HG03378 (cell line): ENCODE data around the gene BHLHA9.

Experiments
- ATAC-seq: cut with Tn5 transposase; IDR thresholded peaks from one replicate; pipeline ENCODE4 v1.9.1; 2021; ENCODE audit warnings: mild to moderate bottlenecking, moderate library complexity; ENCODE audit not compliant: unreplicated experiment

The BHLHA9 gene

DNA sequence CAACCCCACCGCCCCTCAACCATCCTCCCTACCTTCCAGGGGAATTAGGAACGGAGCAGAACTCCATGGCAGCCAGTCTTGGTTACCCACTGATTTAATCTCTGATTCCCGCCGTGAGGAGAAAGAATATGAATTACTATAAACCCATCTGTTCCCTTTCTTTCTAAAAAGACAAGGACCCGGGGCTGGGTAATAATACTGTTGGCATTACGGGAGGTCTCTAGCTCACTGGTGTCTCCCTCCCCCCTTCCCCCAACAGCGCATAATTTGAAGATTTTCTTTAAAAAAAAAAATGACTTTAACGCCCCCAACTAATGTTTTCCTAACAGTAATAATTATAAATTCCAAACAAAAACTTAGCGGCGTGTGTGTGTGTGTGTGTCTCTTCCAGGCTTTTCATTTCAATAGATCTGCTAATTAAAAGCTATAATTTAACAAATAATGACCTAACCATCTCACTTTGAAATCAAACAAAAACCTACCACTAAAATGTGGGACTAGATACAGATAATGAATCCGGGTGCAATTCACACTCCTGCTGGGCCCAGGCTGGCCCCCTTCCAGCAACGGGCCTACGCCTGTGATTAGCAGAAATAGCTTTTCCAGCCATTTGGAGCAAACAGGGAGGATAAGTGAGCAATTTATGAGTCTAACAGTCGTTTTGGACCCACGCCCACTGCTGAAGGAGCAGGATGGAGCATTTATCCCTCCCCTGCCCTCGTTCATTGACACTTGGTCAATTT is 18.2 kb upstream of the BHLHA9 start:
- ATAC-seq, result no peak

DNA sequence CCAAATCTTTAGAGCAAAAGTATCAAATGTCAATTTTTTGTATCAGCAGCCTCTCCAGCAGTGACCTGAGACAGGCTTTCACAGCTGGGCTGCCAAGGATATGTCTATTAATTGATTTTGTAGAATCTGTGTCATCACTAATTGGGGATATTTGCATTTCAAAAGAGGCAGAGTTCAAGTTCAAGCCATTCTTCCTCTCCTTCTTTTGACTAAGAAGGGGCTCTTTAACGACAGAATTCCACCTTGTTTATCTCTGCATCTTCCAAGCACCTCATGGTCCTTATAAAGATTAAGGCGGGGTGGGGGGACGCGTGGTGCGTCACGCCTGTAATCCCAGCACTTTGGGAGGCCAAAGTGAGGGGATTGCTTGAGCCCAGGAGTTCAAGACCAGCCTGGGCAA is 15.2 kb upstream of the BHLHA9 start:
- ATAC-seq, result no peak

DNA sequence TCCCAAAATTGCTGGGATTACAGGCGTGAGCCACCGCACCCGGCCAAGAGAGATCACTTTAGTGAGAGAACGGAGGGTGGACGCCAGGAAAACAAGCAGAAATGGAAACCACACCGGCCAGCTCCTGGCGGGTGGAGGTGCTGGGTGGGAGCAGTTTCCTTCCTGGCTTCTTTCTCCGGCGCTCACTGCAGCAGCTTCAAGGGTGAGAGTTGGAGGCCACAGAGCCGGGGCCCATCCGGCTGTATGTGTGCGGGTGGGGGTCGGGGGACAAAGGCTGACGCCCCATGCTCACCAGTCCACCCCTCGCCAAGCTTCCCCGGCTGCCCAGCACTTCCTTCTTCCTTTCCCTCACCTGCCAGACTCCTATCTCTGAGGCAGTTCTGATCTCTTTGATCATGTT is 13.5 kb upstream of the BHLHA9 start:
- ATAC-seq, result no peak

DNA sequence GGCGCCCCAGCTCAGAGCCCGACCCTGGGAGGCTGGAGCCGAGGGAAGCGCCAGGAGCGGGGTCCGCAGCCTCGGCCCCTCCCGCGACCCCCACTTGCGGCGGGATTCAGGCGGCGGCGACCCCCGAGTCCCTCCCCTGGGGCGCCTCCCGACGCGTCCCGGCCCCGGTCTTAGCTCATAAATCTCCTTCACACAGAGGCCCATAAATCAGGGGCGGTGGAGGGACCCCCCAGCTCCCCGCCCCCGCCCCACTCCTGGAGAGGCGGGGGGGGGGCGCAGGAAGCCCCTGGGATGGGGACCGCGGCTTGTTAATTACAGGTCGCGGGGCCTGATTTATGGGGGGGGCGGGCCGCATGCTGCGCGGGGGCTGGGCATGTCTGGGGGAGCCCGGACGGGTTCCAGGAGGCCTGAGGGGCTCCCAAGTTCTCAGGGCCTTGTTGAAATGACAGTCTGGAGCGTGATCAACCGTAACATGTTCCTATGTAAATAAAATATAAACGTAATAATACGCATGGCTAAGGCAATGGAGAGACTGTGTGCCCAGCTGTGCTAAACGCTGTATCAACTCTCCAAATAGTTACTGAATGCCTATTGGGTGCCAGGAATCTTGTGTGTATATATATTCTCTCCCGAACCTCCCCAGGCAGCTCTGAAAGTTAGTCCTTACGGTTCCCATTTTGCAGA is 10.0 kb upstream of the BHLHA9 start:
- ATAC-seq, result no peak

DNA sequence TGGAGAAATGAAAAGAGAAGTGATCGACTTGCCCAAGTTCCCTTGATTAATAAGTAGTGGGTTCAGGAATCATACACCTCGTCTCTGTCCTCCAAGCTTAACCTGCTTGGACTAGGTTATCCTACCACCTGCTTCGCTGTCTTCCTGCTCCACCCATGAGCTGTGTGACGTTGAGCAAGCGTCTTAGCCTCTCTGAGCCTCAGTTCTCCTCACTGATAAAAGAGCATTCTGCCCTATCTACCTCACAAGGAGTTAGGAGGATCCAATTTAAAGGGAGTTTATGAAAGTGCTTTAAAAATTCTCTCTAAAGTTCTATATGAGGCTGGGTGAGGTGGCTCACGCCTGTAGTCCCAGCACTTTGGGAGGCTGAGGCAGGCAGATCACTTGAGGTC is 9.5 kb upstream of the BHLHA9 start:
- no peak for ATAC-seq

DNA sequence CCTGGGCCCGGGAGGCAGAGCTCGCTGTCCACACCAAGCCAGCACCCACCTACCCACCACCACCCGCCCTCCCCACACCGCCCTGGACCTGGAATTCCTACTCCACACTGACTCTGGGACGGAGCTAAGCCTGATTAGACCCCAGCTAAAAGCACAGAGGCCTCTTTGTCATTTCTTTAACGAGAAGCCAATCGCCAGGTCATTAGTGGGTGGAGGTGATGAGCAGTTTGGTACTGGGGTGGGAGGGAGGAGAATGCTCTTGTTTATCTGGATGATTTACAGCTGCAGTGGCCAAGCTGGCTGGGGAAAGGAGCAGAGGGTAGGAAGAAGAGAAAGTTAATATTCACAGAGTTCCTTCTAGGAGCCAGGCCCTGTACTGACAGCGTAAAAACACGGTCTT is 6.0 kb upstream of the BHLHA9 start:
- no peak for ATAC-seq

DNA sequence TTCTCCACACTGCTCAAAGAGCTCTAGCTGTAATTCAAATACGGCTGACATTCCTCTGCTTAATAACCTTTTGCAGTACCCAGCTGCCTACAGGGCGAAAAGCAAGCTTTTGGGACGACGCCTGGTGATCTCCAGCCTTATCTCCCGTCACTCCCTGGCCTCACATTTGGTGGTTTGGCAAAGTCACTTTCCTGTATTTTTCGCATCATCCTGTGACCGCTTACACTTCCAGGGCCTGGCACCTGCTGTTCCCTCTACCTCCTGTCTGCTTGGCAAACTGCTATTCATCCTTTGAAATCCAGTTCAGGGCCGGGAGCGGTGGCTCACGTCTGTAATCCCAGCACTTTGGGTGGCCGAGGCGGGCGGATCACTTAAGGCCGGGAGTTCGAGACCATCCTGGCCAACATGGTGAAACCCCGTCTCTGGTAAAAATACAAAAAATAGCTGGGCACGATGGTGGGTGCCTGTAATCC is 2.7 kb upstream of the BHLHA9 start:
- no peak for ATAC-seq

DNA sequence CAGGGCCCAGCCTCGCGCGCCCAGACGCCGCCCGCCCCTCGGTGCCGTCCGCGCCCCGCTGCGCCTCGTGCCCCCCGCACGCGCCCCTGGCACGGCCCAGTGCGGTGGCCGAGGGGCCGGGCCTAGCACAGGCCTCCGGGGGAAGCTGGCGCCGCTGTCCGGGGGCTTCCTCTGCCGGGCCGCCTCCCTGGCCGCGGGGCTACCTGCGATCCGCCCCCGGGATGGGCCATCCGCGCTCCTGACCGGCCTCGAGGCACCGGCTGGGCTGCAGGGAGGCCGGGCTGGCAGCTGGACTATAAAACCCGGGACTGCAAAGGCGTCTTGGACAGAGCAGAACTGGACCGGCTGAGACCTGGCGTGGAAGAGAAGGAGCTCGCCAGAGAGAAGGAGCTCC is 783 bp downstream of the BHLHA9 start:
- ATAC-seq, result no peak

DNA sequence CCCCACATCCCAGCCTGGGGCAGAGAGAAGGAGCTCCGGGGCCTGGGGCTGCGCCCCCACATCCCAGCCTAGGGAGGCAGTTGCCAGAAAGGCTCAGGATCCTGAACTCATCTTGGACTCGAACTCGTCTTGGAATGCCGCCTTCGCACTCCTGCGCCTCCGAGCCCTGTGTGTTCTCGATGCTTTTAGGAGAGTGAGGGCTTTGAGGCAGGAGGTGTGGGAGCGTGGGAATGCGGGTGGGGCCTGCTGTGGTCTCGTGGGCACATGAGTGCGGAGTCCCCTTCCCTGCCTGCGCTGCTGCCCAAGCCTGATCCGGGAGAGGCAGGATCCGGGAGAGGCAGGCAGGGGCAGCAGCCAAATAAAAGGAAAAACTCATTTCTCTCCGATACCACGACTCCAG is 1.2 kb downstream of the BHLHA9 start:
- no peak for ATAC-seq

DNA sequence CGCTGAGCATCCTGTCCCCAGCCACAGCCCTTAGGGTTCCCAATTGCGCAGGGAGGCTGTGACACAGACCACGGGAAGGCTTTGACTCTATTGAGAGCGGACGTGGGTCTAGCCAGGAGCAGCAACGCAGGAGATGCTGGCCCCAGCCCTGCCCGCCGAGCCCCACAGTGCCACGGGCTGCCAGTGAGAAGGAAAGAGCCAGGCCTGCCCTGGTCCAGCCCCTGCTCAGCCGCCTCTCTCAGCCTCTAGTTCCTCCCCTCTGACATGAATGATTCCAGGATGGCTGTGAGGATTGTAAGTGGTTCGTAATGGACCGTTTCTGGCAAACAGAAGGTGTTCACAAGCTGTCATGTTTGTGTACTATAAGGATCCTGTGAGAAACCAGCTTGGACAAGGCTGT is 2.5 kb downstream of the BHLHA9 start:
- no peak for ATAC-seq

DNA sequence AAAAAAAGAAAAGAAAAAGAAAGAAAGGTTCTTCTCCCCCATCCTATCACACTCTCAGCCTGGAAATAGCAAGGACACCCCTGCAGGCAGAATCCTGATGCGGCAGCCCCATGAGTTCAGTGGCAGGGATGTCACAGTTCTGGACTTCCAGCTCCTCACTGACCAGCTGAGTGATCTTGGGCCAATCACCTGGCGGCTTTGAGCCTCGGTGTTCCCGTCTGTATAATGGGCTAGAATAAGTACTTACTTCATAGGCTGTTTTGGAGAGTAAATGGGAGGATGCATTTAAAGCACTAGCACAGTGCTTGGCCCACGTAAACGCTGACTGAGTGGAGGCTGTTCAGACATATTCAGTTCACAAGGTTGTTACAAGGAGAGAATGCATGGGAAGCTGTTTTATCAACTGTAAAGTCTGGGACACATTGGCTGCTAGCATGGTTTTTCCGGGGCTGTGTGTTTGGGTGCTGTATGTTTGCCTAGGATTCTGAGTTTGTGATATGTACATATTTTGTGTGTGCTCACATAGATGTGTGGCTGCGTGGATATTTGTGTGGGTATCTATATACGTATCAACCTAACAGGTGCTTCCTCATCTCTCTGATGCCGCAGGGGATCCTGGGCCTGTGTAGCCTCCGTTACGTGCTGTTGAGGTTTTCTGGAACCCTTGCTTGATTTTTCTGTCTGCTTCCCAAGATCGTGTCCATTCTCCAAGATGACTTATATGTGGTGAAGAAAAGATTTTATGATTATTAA is 3.4 kb downstream of the BHLHA9 start:
- ATAC-seq, result no peak

DNA sequence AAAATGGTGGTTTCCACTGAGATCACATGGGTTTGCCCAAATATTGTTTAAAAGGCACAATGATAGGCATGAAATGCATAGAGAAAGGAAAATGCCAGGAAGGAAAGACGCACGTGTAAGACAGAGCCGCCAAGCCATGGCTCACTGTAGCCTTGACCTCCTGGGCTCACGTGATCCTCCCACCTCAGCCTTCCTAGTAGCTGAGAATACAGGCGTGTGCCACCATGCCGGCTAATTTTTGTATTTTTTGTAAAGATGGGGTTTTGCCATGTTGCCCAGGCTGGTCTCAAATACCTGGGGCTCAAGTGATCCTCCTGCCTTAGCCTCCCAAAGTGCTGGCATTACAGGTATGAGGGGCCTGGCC is 4.0 kb downstream of the BHLHA9 start:
- ATAC-seq, result no peak

DNA sequence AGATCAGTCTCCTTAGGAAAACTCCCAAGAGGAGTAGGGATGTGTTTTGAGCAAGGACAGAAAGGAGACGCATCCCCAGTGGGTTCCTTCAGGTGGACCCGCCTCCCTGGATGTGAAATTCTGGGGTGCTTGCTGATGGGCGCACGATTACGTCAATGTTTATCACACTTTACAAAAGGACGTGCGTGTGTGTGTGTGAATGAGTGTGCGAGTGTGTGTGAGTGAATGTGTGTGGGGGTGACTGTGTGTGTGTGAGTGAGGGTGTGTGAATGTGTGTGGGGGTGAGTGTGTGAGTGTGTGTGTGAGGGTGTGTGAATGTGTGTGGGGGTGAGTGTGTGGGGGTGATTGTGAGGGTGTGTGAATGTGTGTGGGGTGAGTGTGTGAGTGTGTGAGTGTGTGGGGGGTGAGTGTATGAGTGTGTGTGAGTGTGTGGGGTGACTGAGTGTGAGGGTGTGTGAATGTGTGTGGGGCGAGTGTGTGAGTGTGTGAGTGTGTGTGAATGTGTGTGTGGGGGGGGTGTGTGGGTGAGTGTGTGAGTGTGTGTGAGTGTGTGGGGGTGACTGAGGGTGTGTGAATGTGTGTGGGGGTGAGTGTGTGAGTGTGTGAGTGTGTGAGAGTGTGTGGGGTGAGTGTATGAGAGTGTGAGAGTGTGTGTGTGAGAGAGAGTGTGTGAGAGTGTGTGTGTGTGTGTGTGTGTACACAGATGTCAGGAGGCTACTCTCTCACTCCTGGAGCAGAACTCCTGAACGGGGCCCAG is 5.1 kb downstream of the BHLHA9 start:
- ATAC-seq, result no peak

DNA sequence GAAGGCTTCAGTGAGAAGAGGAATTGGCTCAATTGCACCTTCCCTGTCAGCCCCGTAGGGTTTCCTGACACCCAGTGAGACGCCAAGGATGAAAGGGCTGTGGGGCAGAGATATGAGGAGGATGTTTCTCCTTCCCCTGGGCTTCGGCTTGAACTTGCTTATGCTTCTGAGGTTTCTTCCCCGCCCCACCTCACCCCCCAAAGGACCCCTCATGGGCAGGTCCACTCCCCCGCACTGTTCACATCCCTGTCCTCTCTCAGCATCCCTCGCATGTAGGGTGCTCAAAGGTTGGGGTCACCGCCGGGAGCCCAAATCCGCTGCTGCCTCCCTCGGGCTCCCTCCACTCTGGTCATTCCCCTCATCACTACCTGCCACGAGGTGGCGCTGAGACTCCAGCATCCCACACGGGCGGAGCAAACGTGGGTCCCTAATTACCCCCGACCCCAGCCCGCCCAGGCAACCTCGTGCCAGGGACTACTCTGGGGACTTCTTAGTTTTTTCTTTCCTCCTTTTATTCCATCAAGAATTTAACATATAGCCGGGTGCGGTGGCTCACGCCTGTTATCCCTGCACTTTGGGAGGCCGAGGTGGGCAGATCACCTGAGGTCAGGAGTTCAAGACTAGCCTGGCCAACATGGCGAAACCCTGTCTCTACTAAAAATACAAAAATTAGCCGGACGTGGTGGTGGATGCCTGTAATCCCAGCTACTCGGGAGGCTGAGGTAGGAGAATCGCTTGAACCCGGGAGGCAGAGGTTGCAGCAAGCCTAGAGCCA is 5.9 kb downstream of the BHLHA9 start:
- no peak for ATAC-seq

DNA sequence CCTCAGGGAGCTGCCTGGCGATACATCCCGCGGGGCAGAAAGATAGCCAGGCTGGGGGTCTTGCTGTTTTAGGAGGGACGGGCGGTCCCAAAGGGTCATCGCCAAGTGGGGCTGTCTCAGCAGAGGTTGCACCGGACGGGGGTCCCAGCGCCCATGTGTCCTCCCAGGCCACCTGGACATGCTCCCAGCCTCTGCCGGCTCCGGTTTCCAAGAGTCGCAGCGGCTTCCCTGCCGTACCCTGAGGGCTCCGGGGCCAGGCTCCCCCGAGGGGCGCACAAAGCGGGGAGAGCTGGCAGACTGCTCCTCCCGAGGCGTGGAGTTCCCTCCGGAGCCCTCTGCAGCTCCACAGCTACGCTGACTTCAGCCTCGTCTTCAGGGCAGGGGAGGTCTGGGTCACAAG is 10.4 kb downstream of the BHLHA9 start:
- ATAC-seq, result no peak

DNA sequence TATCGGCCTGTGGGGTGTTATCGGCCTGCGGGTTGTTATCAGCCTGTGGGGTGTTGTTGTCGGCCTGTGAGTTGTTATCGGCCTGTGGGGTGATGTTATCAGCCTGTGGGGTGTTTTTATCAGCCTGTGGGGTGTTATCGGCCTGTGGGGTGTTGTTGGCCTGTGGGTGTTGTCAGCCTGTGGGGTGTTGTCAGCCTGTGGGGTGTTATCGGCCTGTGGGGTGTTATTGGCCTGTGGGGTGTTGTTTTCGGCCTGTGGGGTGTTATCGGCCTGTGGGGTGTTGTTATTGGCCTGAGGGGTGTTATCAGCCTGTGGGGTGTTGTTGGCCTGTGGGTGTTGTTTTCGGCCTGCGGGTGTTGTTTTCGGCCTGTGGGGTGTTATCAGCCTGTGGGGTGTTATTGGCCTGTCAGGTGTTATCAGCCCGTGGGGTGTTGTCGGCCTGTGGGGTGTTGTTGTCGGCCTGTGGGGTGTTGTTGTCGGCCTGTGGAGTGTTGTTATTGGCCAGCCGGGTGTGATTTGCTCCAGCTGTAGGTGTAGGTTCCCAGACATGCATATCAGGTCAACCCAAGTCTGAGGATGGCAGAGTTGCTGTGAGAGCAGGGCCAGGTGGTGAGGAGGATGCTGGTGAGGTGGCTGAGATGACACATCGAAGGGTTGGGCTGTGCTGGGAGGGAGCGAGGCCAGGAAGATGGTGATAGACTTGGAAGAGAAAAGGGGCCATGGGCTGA is 16.3 kb downstream of the BHLHA9 start:
- no peak for ATAC-seq

DNA sequence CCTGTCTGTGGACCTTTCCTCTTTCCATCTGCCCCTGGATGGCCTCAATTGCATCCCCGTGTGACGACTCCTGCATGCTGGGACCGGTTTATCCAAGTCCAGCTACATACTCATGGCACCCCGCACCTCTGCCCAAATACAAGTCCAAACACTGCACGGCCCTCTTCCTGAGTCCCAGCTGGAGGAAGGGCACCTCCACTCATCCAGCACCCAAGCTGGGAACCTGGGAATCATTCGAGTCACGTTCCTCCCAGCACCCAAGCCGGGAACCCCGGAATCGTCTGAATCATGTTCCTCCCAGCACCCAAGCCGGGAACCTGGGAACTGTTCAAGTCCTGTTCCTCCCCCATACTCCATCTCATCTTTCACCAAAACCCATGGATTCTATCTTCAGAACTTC is 19.5 kb downstream of the BHLHA9 start:
- ATAC-seq, result no peak

DNA sequence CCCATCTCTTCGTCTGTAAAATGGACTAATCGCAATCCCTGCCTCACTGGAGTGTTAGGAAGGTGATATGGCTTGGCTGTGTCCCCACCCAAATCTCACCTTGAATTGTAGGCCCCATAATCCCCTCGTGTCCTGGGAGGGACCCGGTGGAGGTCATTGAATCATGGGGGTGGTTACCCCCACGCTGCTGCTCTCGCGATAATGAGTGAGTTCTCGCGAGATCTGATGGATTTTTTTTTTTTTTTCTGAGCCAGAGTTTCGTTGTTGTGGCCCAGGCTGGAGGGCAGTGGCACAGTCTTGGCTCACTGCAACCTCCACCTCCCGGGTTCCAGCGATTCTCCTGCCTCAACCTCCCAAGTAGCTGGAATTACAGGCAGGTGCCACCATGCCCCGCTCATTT is 20.4 kb downstream of the BHLHA9 start:
- no peak for ATAC-seq

DNA sequence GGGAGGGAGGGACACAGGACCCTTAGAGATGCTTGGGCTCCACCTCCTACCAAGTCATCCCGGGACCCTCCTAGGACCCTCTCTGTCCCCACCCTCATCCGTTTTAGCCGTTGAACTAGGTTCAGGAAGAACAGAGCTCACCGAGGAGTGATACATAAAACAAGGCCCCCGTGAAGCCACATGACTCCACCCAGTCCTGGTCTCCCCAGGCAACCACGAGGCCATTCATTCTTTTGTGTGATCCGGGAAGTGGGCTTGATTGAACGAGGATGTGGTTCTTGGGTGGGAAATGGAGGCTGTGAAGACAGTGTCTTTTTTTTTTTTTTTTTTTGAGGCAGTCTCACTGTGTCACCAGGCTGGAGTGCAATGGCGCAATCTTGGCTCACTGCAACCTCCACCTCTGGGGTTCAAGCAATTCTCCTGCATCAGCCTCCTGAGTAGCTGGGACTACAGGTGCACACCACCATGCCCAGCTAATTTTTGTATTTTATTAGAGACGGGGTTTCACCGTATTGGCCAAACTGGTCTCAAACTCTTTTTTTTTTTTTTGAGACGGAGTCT is 24.0 kb downstream of the BHLHA9 start:
- ATAC-seq, result no peak

DNA sequence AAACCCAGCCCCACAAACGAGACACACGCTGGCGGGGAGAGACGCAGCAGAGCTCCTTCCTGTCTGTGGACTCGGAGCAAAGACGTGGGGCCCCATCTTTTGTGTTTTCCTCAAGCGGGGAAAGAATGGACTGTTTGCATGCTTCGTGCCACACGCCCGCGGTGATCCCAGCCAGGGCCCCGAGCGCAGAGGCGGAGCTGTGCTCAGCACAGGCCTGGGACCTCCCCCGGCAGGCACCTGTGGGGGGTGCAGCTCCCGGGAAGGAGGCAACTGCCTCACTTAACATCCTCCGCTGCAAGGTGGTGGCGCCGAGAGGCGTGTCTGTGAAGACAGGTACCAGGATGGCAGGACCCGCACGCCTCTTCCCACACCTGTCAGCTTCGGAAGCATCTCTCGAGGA is 28.4 kb downstream of the BHLHA9 start:
- ATAC-seq, result no peak
